PC-3 (cell line): ENCODE results near the gene NBEAL1. TPM values are rescaled to one million over a fixed set of nuclear protein-coding genes. Genes with fewer than 3 reads are reported as not detected.

Experiments
- ATAC-seq: fragments of 200-7000 bp; cut with Tn5 transposase; 2 replicates; pipeline ENCODE4 v1.9.1; 2020; ENCODE audit warnings: mild to moderate bottlenecking, moderate library complexity
- BruUV-seq: library from RNA; stranded (reverse); fragments of 400-500 nt; replicated peaks from 2 replicates; lab custom pipeline; 2021; lab: Mats Ljungman, UMichigan
- CTCF ChIA-PET: fragments of 300-600 bp; sonication (Branson Sonifier 250); formaldehyde crosslinking; loops from one replicate; lab custom pipeline; 2022; ENCODE audit warnings: antibody characterized with exemption; lab: Charles Lee
- POLR2A ChIA-PET: fragments of 300-600 bp; sonication (Branson Sonifier 250); formaldehyde crosslinking; loops from one replicate; lab custom pipeline; 2022; ENCODE audit warnings: antibody characterized with exemption; ENCODE audit not compliant: unreplicated experiment; lab: Charles Lee
- DNase-seq: peaks from one replicate; pipeline ENCODE4 v3.0.0-alpha.2; 2015
- H2AFZ ChIP-seq: fragments of 300-600 bp; sonication (generic); 2 replicates; pipeline ENCODE4 v1.6.0; 2016; ENCODE audit warnings: antibody characterized with exemption, low read length
- H3F3A ChIP-seq: fragments of 300-600 bp; sonication (generic); one replicate; pipeline ENCODE4 v1.6.0; 2017; ENCODE audit warnings: antibody characterized with exemption, low read length, control low read depth, mild to moderate bottlenecking; ENCODE audit not compliant: unreplicated experiment
- H3K27ac ChIP-seq: fragments of 300-600 bp; sonication (generic); 2 replicates; pipeline ENCODE4 v1.5.1; 2016; ENCODE audit warnings: mild to moderate bottlenecking, low read length
- H3K27me3 ChIP-seq: fragments of 300-600 bp; sonication (generic); 2 replicates; pipeline ENCODE4 v1.6.1; 2016; ENCODE audit warnings: low read length, mixed read lengths
- H3K36me3 ChIP-seq: fragments of 300-600 bp; sonication (generic); 2 replicates; pipeline ENCODE4 v1.6.1; 2016; ENCODE audit warnings: low read depth, mixed run types, low read length, mixed read lengths
- H3K4me1 ChIP-seq: fragments of 300-600 bp; sonication (generic); 2 replicates; pipeline ENCODE4 v1.5.1; 2016; ENCODE audit warnings: low read length; ENCODE audit not compliant: insufficient read depth
- H3K4me2 ChIP-seq: fragments of 300-600 bp; sonication (generic); 2 replicates; pipeline ENCODE4 v1.6.0; 2016; ENCODE audit warnings: low read length
- H3K4me3 ChIP-seq: fragments of 300-600 bp; sonication (generic); 2 replicates; pipeline ENCODE4 v1.5.1; 2016; ENCODE audit warnings: mild to moderate bottlenecking, low read length, mixed read lengths
- H3K79me2 ChIP-seq: fragments of 300-600 bp; sonication (generic); 2 replicates; pipeline ENCODE4 v1.6.1; 2017; ENCODE audit warnings: low read length, mixed read lengths
- H3K9ac ChIP-seq: fragments of 300-600 bp; sonication (generic); 2 replicates; pipeline ENCODE4 v1.6.0; 2016; ENCODE audit warnings: mild to moderate bottlenecking, low read length
- H3K9me2 ChIP-seq: fragments of 300-600 bp; sonication (generic); replicated peaks from 2 replicates; pipeline ENCODE4 v1.6.1; 2016; ENCODE audit warnings: mixed run types, low read length, mixed read lengths
- H3K9me3 ChIP-seq: fragments of 300-600 bp; sonication (generic); 2 replicates; pipeline ENCODE4 v1.6.1; 2016; ENCODE audit warnings: low read length, mixed read lengths
- H4K20me1 ChIP-seq: fragments of 300-600 bp; sonication (generic); 2 replicates; pipeline ENCODE4 v1.6.1; 2016; ENCODE audit warnings: low read length, mixed read lengths
- CTCF ChIP-seq: fragments of 300-600 bp; sonication (generic); conservative IDR thresholded peaks from 2 replicates; pipeline ENCODE4 v1.5.1; 2017; ENCODE audit warnings: antibody characterized with exemption, low read depth, mild to moderate bottlenecking, low read length
- EZH2 ChIP-seq: fragments of 300-600 bp; sonication (generic); IDR thresholded peaks from one replicate; pipeline ENCODE4 v1.6.1; 2017; ENCODE audit warnings: antibody characterized with exemption, mild to moderate bottlenecking, low read length; ENCODE audit not compliant: unreplicated experiment
- EZH2phosphoT487 ChIP-seq: fragments of 300-600 bp; sonication (generic); IDR thresholded peaks from 2 replicates; pipeline ENCODE4 v1.6.1; 2018; ENCODE audit warnings: mild to moderate bottlenecking, antibody characterized with exemption, low read length, borderline replicate concordance
- intact Hi-C: fragments of 100-400 bp; cut with micrococcal nuclease; formaldehyde crosslinking; loops from 2 replicates; pipeline ENCODE4 v1.9.0; 2023
- total RNA-seq: library from RNA; depleted of rRNA; stranded (reverse); fragments of >200 nt; gene quantifications from 2 replicates; pipeline ENCODE4 v1.2.3, GENCODE V29; 2014

NBEAL1 gene
- total RNA-seq, 1 experiment from 2014 or later: 9.9 TPM

GRCh38 chr2:203126996-203127395, 112.3 kb downstream of the NBEAL1 start:
- Histone ChIP-seq H3K27me3 (no peaks in the 10 kb centered on the region), H3K36me3 (peaks cover 4% of the 10 kb centered on the region; the same call in 1 of the 2 replicates), H2AFZ (no peak overlapping the region), H3K79me2 (no peaks in the 10 kb centered on the region), H3K9ac (no peak overlapping the region), H3K4me1 (no peaks in the 10 kb centered on the region), H4K20me1 (no peaks in the 10 kb centered on the region), H3K9me2 (no peaks in the 10 kb centered on the region), H3F3A (no peaks in the 10 kb centered on the region), H3K27ac (no peak overlapping the region), H3K9me3 (no peaks in the 10 kb centered on the region), H3K4me3 (no peak overlapping the region), H3K4me2 (no peak overlapping the region)
- intact Hi-C loops: loop anchor here (10.0 kb wide), 1 partner anchor 552 kb away; no protein-coding TSS in a partner anchor
- TF ChIP-seq CTCF (no peak), EZH2 (no peak), EZH2phosphoT487 (no peak)
- ATAC-seq (no peak), DNase-seq (no peak)
- no TSS peak for BruUV-seq
- ChIA-PET CTCF (no interaction called here), POLR2A (no interaction called here)

- no peaks in the 10 kb centered on the region for H3K9me3 ChIP-seq
- no peaks in the 10 kb centered on the region for H3K27me3 ChIP-seq
- H4K20me1 ChIP-seq: no peaks in the 10 kb centered on the region
- intact Hi-C loops: no loop called here
- H3K4me1 ChIP-seq: no peaks in the 10 kb centered on the region
- TF ChIP-seq EZH2phosphoT487 (no peak), EZH2 (no peak), CTCF (no peak)
- DNase-seq: no peak
- no peaks in the 10 kb centered on the region for H3K79me2 ChIP-seq
- BruUV-seq: no TSS peak
- no peak overlapping the region for H3K27ac ChIP-seq
- ChIA-PET POLR2A (no interaction called here), CTCF (interaction anchor here (0.7 kb wide), 1 partner anchor 680 kb away, joined by 3 read pairs; no protein-coding TSS in a partner anchor)
- no peaks in the 10 kb centered on the region for H3F3A ChIP-seq
- H3K36me3 ChIP-seq: no peaks in the 10 kb centered on the region; the same call in 1 of the 2 replicates
- no peak overlapping the region for H3K4me3 ChIP-seq
- no peak overlapping the region for H3K4me2 ChIP-seq
- H2AFZ ChIP-seq: no peak overlapping the region
- no peak for ATAC-seq
- no peak overlapping the region for H3K9ac ChIP-seq
- no peaks in the 10 kb centered on the region for H3K9me2 ChIP-seq
Measured at GRCh38 chr2:203135105-203135504, 120.4 kb downstream of the NBEAL1 start.

- Histone ChIP-seq H3K9me3 (no peaks in the 10 kb centered on the region), H3K36me3 (peaks cover 3% of the 10 kb centered on the region; the same call in 1 of the 2 replicates), H3K4me1 (no peaks in the 10 kb centered on the region), H3K79me2 (no peaks in the 10 kb centered on the region), H3K4me2 (no peak overlapping the region), H3K27ac (no peak overlapping the region), H3K4me3 (no peak overlapping the region), H2AFZ (no peak overlapping the region), H3K9me2 (no peaks in the 10 kb centered on the region), H3F3A (no peaks in the 10 kb centered on the region), H4K20me1 (no peaks in the 10 kb centered on the region), H3K27me3 (no peaks in the 10 kb centered on the region), H3K9ac (no peak overlapping the region)
- TF ChIP-seq CTCF: no peak
- no peak for TF ChIP-seq EZH2
- TF ChIP-seq EZH2phosphoT487: no peak
- ATAC-seq (no peak), DNase-seq (no peak)
- intact Hi-C loops: no loop called here
- BruUV-seq: no TSS peak
- POLR2A ChIA-PET: no interaction called here
- CTCF ChIA-PET: no interaction called here
Measured at GRCh38 chr2:203143391-203143790, 128.7 kb downstream of the NBEAL1 start.
